ENCODE results near the gene IPPK. TPM values are rescaled to one million over a fixed set of nuclear protein-coding genes. Genes with fewer than 3 reads are reported as not detected.

Gene IPPK
- total RNA-seq, 1 donor from 2014 or later: 15.2 TPM

DNA sequence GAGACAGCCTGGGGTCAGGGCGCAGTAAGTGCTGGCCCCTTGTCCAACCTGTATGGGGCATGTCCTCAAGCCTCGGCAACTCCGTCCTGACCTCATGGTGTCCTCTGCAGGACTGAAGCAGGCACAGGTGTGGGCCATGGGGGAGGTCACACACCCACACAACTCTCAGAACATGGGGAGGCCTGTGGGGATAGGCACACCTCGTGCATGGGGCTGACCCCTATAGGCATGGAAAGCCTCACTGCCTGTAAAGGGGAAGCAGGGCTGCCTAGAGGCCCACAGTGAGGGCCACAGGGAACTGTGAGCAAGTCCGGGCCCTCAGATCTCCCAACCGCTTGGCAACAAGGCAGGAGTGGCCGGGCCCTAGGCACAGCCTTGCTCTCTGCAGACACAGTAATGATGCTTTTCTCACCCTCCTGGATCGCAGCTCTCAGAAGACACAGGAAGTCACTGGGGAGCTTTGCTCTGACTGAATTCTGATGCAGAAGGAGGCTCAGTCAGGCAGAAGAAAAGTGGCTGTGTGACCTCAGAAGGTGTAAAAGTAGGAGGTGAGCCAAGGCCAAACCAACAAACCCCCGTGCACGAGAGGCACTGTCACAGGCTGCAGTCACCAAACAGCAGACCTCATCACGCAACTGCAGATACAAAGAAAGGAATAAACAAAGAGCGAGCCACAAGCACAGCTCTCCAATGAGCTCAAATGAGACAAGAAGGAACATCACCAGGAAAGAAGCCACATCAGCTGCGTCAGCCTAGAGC is 5.4 kb downstream of the IPPK start:
- DNase-seq (ENCODE audit: low read depth): no peak
- no peak overlapping the region for H3K4me3 ChIP-seq (ENCODE audit: low read depth, low read length)
- TF ChIP-seq, protein P1, sequence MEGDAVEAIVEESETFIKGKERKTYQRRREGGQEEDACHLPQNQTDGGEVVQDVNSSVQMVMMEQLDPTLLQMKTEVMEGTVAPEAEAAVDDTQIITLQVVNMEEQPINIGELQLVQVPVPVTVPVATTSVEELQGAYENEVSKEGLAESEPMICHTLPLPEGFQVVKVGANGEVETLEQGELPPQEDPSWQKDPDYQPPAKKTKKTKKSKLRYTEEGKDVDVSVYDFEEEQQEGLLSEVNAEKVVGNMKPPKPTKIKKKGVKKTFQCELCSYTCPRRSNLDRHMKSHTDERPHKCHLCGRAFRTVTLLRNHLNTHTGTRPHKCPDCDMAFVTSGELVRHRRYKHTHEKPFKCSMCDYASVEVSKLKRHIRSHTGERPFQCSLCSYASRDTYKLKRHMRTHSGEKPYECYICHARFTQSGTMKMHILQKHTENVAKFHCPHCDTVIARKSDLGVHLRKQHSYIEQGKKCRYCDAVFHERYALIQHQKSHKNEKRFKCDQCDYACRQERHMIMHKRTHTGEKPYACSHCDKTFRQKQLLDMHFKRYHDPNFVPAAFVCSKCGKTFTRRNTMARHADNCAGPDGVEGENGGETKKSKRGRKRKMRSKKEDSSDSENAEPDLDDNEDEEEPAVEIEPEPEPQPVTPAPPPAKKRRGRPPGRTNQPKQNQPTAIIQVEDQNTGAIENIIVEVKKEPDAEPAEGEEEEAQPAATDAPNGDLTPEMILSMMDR (conservative IDR thresholded peaks at IDR 0.05; ENCODE audit: low read depth, low read length): no peak

DNA sequence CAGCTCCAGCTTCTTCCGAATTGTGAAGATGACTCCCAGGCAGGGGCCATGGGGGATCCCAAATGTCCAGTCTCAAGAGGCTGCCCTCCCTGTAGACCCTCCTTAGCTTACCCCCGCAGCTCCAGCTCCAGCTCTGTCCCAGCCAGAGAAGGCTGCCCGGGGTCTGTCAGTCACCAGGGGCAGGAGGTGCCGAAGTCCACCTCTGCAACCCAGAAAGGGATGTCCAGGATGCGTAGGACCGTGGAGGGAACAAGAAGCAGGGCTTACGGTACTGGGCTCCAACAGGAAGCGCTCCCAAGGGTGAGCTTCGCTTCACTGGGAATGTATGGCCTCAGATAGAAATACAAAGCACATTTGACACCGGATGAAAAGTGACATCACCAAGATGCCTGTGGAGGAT is 6.0 kb downstream of the IPPK start:
- no peak for DNase-seq (ENCODE audit: low read depth)
- TF ChIP-seq, protein P1 (conservative IDR thresholded peaks at IDR 0.05; ENCODE audit: low read depth, low read length): no peak
- H3K4me3 ChIP-seq (ENCODE audit: low read depth, low read length): no peak overlapping the region

DNA sequence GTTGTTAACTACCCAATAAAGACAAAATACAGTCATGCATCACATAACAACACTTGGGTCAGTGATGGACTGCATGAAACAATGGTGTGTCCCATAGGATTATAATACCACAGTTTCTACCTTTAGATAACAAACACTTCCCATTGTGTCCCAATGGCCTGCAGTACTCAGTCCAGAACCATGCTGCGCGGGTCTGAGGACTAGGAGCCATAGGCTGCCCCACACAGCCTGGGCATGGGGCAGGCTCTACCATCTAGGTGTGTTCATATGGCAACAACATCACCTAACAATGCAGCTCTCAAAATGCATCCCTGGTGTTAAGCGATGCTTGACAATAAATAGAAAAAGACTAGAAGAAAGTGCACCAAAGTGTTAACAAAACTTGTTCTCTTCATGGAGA is 6.8 kb downstream of the IPPK start:
- TF ChIP-seq, protein P1 (conservative IDR thresholded peaks at IDR 0.05; ENCODE audit: low read depth, low read length): no peak
- DNase-seq (ENCODE audit: low read depth): no peak

DNA sequence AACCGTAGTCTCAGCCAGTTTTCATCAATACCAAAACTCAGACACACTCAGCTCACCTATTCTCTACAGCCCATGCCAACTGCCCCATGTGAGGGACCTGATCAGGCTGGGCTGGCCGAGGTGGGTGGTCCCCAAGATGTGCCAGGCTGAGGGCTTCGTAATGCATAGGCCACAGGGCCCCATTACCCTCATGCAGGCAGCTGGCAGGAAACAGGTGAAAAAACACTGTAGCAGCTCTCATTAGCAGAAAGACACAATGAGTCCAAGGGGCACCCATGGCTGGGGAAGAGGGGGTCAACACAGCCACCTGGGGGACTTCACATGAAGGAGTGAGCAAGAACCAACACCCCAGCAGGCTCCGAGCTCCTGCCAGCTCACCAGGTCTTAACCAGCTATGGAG is 8.2 kb downstream of the IPPK start:
- DNase-seq (ENCODE audit: low read depth): no peak
- no peak overlapping the region for H3K4me3 ChIP-seq (ENCODE audit: low read depth, low read length)
- TF ChIP-seq, protein P1 (conservative IDR thresholded peaks at IDR 0.05; ENCODE audit: low read depth, low read length): no peak

More for the DNA sequence above, 6.8 kb downstream of the IPPK start:
- H3K4me3 ChIP-seq (ENCODE audit: low read depth, low read length): no peak overlapping the region

DNA sequence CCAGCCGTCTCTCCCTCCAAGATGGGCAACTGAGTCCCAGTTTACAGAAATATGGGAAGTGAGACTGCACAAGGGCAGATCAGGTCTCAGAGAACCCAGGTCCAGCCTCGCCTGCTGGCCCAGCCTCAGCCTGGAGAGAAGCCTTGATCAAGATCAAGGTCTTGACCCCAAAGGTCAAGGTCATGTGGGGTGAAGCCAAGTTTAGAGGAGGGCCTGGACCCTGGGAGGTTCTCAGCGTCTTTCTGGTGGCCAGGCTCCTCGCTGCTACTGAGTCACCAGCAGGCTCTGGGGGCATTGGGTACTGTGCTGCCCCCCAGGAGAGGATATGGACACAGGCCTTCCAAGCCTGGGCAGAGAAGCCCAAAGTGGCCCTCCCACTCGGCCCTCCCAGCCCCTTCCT is 8.8 kb downstream of the IPPK start:
- H3K4me3 ChIP-seq (ENCODE audit: low read depth, low read length): no peak overlapping the region
- DNase-seq (ENCODE audit: low read depth): no peak
- TF ChIP-seq, protein P1 (conservative IDR thresholded peaks at IDR 0.05; ENCODE audit: low read depth, low read length): no peak

DNA sequence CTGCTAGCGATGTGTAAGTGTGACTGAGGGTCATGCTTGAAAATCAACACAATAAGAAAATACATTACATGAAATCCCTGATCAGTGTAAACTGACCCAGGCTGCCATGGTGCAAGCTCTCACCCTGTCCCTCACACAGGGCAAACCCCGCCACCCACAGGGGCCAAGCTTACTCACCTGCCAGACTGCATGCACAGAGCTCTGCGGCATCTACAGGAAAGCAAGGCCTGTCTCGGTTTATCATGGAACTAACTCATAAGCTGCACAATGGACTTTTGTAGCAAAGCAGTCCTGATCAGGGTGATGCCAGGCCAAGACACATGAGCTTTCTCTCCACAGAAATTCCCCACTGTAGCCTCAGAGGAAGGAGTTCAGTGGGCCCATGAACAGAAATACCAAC is 9.7 kb downstream of the IPPK start:
- TF ChIP-seq, protein P1 (conservative IDR thresholded peaks at IDR 0.05; ENCODE audit: low read depth, low read length): no peak
- no peak overlapping the region for H3K4me3 ChIP-seq (ENCODE audit: low read depth, low read length)
- DNase-seq (ENCODE audit: low read depth): no peak

DNA sequence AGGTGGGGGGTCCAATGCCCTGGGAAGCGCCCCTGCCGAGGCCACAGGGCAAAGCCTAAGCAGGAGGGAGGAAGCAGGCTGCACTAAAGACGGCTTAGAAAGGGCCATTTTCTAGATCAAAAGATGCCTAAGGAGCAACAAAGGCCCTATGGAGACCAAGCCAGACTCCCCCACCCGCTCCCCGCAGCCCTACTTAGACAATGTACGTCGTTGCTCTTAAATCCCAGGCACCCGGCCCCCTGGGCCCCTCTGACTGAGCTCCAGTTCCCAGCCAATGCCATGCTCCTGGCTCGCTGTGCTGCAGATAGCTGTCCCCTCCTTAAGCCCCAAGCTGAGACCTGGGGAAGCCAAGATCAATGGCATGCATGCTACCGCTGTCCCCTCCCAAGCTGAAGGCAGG is 10.3 kb downstream of the IPPK start:
- TF ChIP-seq, protein P1 (conservative IDR thresholded peaks at IDR 0.05; ENCODE audit: low read depth, low read length): no peak
- no peak for DNase-seq (ENCODE audit: low read depth)
- H3K4me3 ChIP-seq (ENCODE audit: low read depth, low read length): no peak overlapping the region
